CD4-positive, alpha-beta T cell treated with Interleukin-1 beta for 1 hour (primary cell): Measurements from ENCODE around the gene CA5A.

ENCODE experiments used
- DNase-seq, 2 donors: peaks; one replicate each; pipeline ENCODE4 v3.0.0-alpha.2; 2020 to 2022

CA5A gene

GRCh38 chr16:87847785-87848675 lies 88.3 kb downstream of the CA5A start:
- DNase-seq: no peak

GRCh38 chr16:87847467-87847784 lies 88.9 kb downstream of the CA5A start:
- no peak for DNase-seq

DNA sequence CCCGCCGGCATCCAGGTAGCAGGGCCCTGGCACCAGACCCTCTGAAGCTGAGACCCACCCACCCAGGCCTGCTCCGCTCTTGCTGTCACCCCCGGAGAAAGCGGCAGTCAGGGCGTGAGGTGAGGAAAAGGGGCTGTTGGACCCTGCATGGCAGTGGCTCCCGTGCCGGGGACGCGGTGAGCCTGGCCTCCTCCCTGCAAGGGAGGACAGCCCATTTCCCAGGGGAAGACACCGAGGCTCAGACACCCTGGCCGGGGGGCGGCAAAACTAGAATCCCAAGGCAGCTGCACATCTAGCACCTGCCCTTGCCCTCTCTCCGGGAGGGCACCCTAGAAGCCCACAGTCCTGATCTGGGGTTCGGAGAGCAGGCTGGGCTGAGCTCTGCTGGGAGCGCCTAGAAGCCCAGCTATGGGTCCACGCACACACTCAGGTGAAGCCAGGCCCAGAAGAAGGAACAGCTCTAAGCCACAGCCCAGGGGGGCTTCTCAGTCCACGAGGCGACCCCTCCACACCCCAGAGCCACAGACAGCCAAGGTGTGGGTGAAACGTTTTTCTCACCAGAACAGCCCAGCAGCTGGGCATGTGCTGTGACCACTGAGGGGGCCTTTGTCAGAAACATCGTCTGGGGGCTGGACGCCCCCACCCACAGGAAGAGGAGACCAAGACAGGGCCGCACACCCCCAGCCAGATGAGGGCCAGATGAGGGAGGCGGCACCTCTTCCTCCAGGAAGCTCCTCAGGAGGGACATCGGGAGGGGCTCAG lies 89.4 kb downstream of the CA5A start:
- no peak for DNase-seq

DNA sequence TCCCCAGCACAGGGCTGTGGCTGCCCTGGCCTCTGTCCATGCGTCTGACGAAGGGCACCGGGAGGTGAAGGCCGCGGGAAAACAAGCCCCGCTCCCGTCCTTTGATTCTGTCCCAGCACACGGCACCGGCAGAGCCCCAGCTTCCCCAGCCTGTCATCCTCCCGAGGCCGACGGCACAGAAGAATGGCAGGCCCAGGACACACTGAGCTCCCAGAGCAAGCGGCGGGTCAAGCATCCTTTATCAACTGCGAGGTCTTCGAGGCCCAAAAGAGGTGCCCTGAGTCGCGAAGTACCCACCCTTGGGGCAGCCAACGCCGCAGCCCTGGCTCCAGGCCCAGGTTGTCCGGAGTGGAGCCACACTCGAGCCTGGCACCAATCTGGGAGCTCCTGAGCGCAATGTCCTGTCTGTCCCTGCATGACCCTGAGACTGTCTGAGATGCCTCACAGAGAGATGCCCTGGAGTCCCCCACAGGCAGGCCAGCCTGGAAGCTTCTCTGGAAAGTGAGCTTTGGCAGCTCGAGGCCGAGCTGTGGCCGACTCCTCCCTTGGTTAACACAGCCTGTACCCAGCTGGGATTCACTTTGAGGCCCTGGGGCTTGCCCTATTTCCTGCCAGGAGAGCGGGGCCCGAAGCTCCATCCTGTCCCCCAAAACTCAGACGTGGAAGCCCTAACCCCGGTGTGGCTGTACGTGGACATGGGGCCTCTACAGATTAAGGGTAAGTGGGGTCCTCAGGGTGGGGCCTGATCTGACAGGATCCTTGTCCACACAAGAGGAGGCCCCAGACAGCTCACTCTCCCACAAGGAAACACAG lies 90.3 kb downstream of the CA5A start:
- no peak for DNase-seq

- DNase-seq: no peak
Observed at GRCh38 chr16:87845213-87845612, 91.1 kb downstream of the CA5A start.

- DNase-seq: no peak
Observed at GRCh38 chr16:87844809-87845208, 91.5 kb downstream of the CA5A start.

GRCh38 chr16:87844120-87844733 lies 92.1 kb downstream of the CA5A start:
- no peak for DNase-seq

GRCh38 chr16:87843678-87844105 lies 92.6 kb downstream of the CA5A start:
- DNase-seq: no peak

DNA sequence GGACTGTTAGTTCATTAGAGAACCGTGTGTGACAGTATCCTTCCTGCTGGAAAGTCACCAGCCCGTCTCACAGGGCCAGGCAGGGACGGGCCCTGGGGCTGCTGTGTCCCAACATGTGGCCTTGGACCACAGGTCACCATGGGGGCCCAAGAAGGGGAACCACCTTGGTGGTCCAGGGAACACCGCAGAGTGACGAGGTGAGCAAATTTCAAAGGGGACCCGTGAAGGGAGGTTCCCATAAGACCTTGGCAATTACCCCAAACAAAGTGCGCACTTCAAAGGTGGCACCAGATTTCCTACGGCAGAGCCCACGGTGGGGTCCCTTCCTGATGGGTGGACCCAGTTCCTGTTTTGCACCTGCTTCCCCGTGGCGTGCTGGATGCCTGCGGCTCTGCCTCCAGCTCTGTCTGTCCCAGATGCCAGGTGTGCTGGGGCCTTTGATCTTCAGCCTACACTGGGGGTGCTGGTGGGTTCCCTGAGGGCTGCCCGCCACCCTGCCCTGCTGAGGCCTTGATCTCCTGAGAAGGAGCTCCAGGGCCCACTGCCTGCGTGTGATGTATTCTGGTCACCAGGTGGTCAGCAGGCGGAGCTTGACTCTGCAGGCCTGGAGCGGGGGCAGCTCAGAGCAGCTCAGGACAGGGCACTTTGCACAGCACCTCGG lies 94.0 kb downstream of the CA5A start:
- no peak for DNase-seq

DNA sequence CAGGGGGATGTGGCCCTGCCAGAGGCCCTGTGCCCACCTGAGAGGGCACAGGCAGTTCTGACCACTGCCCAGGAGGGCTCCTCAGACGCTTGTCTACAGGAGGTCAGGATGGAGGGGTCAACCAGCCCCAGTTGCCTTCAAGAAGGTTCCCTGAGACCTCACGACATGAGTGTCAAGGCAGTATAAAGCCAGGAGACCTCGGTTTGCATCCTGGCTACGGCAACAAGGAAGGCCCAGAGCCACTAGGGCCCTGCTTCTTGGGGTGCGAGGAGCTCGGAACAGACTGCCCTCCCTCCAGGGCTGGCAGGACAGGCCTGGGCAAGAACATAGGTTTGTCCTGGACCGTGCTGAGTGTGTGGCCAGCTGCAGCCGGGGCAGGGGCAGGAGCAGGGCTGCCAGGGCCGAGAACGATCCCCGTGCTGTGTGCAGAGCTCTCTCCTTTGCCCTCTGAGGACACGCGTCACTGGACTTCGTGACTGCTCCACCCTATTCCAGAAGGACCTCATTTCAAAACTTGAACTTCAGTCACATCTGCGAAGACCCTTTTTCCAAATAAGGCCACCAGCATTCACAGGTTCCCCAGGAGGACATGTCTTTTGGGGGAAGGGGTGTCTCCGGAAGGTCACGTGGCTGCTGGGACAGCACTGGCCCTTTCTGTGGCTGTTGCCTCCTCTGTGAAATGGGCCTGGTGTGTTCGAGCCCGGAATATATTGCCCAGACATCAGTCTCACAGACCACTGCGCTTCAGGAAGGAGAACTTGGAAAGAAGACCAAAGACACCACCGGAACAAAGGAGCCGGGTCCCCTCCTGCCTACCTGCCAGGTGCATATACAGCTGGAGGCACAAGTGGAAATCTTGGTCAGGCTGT lies 94.8 kb downstream of the CA5A start:
- DNase-seq: no peak

GRCh38 chr16:87840271-87840978 lies 95.9 kb downstream of the CA5A start:
- no peak for DNase-seq

DNA sequence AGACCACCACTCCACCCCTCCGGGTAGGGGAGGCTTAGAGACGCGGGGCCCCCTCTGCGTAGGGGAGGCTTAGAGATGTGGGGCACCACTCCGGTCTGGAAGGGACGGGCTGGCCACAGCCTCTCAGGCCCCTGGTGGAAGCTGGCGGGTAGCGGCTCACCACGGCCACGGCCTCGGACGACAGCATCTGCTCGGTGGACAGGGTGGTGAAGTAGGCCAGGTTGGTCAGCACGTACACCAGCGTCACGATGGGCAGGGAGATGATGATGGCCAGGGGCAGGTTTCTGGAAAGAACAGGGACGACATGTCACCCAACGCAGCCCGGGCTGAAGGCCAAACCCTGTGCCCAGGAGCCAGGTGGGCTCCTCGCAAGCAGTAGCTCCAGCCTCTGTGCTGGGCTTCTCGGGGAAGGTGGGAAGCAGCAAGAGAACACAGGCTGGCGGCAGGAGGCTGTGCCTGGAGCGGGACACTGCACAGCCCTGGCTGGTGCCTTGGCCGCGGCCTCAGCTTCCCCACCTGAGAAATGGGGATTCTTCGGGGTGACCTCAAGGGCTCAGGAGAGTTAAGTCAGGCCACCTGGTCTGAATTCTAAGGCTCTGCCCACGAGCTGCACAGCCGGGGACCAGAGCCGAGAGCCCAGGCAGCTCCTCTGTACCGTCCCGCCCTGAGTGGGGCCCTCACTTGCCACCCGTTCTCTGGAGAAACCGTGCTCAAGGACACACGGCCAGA lies 96.6 kb downstream of the CA5A start:
- DNase-seq: no peak

GRCh38 chr16:87838643-87839541 lies 97.4 kb downstream of the CA5A start:
- DNase-seq: no peak
